K562 (cell line): ENCODE data around the gene CMAS. TPM values are rescaled to one million over a fixed set of nuclear protein-coding genes. Genes with fewer than 3 reads are reported as not detected.

Source experiments
- ATF7 ChIP-seq: fragments of 450-650 bp; IDR thresholded peaks from 2 replicates; pipeline ENCODE4 v1.7.1; 2014; ENCODE audit warnings: mild to moderate bottlenecking, moderate library complexity
- CBX5 ChIP-seq: IDR thresholded peaks from 2 replicates; pipeline ENCODE4 v1.6.1; 2014; ENCODE audit warnings: low read depth, borderline replicate concordance
- CREB3L1 ChIP-seq: fragments of 450-650 bp; IDR thresholded peaks from 2 replicates; pipeline ENCODE4 v1.6.1; 2014; ENCODE audit warnings: low read depth, mild to moderate bottlenecking, moderate library complexity, borderline replicate concordance
- E2F3 ChIP-seq: fragments of 250-450 bp; sonication (Bioruptor Pico); IDR thresholded peaks from 2 replicates; pipeline ENCODE4 v1.4.0; 2020; ENCODE audit warnings: mild to moderate bottlenecking
- NR2C1 ChIP-seq, 2 experiments: fragments of 450-650 bp; IDR thresholded peaks; 2 replicates each; pipeline ENCODE4 v1.6.1; 2017; ENCODE audit warnings: mild to moderate bottlenecking in 2 of 2, antibody characterized with exemption in 1 of 2, inconsistent platforms in 1 of 2, missing compliant biosample characterization in 1 of 2, missing genetic modification characterization in 1 of 2
- POLR3G ChIP-seq: IDR thresholded peaks from 2 replicates; pipeline ENCODE4 v1.6.1; 2011; ENCODE audit not compliant: insufficient read length, insufficient replicate concordance; ENCODE audit errors: extremely low read depth
- PRMT5 ChIP-seq: sonication (generic); formaldehyde crosslinking; IDR thresholded peaks from 2 replicates; pipeline ENCODE4 v1.5.0; 2020; ENCODE audit warnings: missing genetic modification reagents
- SMARCB1 ChIP-seq: IDR thresholded peaks from 2 replicates; pipeline ENCODE4 v1.6.1; 2011; ENCODE audit warnings: improper control_type of control experiment, low read depth; ENCODE audit not compliant: insufficient read length
- SP2 ChIP-seq: IDR thresholded peaks from 2 replicates; pipeline ENCODE4 v1.6.1; 2011; ENCODE audit warnings: mild to moderate bottlenecking, low read depth, low read length, moderate library complexity; ENCODE audit not compliant: poor library complexity, severe bottlenecking; ENCODE audit errors: extremely low read depth
- STAT5A ChIP-seq: IDR thresholded peaks from 2 replicates; pipeline ENCODE4 v1.6.1; 2012; ENCODE audit warnings: low read length, inconsistent platforms, borderline replicate concordance
- WHSC1 ChIP-seq: IDR thresholded peaks from one replicate; pipeline ENCODE4 v1.6.1; 2012; ENCODE audit warnings: low read length, control low read depth, inconsistent platforms
- YY1 ChIP-seq, 3 experiments: IDR thresholded peaks; 2 replicates each; pipeline ENCODE4 v1.6.1; 2011; ENCODE audit warnings: low read length in 2 of 3, mild to moderate bottlenecking in 2 of 3, moderate library complexity in 2 of 3, borderline replicate concordance in 1 of 3, control low read depth in 1 of 3, low read depth in 1 of 3; ENCODE audit not compliant: insufficient read depth in 3 of 3, insufficient replicate concordance in 2 of 3, control insufficient read depth in 1 of 3, insufficient read length in 1 of 3; ENCODE audit errors: extremely low read depth in 1 of 3
- ZBTB9 ChIP-seq: fragments of 450-650 bp; formaldehyde crosslinking; IDR thresholded peaks from 2 replicates; pipeline ENCODE4 v1.4.0; 2020; ENCODE audit warnings: mild to moderate bottlenecking, moderate library complexity
- ZNF324 ChIP-seq: fragments of 250-450 bp; sonication (Bioruptor Pico); IDR thresholded peaks from 2 replicates; pipeline ENCODE4 v1.4.0; 2020; ENCODE audit warnings: mild to moderate bottlenecking
- ZNF592 ChIP-seq: fragments of 450-650 bp; IDR thresholded peaks from 2 replicates; pipeline ENCODE4 v1.6.1; 2017; ENCODE audit warnings: antibody characterized with exemption, mild to moderate bottlenecking
- polyA plus RNA-seq, 8 experiments: library from polyadenylated mRNA; depleted of rRNA in 4 of 8; stranded (reverse) in 5 of 8; unstranded in 3 of 8; fragments of >200 nt; fragmentation: Nextera tagmentation in 2 of 8; fragmentation: Illumina TruSeq in 1 of 8; extraction: Ambion mirVana in 2 of 8; extraction: Trizol in 1 of 8; gene quantifications; 2 replicates each; pipeline versions ENCODE4 v1.2.1 to v1.2.3, GENCODE V29; 2011 to 2014; ENCODE audit warnings: inconsistent platforms in 1 of 8, missing spikeins in 1 of 8
- total RNA-seq, 7 experiments: library from RNA; depleted of rRNA in 6 of 7; stranded (reverse); fragments of >200 nt in 6 of 7; fragmentation: Illumina TruSeq in 2 of 7; extraction: Trizol in 2 of 7; gene quantifications; 2 replicates each; pipeline versions ENCODE4 v1.2.1 to v1.2.3, GENCODE V29; 2011 to 2021; ENCODE audit warnings: low replicate concordance in 1 of 7

CMAS gene
- total and polyA plus RNA-seq, 9 of the 15 experiments (the other 6 are each of a cell fraction or from before 2014, with no cell fraction given) = 29.7 to 108 (median 65.3) TPM

GRCh38 chr12:22048351-22049041 lies 2.5 kb downstream of the CMAS start (continued):
- no peak for TF ChIP-seq ZBTB9
- peak; percentile 89 for TF ChIP-seq ZNF592
- TF ChIP-seq WHSC1 = no peak
- no peak for TF ChIP-seq POLR3G
- no peak for TF ChIP-seq SMARCB1
- no peak for TF ChIP-seq PRMT5
- no peak for TF ChIP-seq ATF7
- peak; percentile 50; the same call in 1 of the 2 replicates for TF ChIP-seq STAT5A
- no peak for TF ChIP-seq E2F3 (CRISPR knock-in tag)
- peak in 1 of 3 experiments; percentile 57 for TF ChIP-seq YY1 (IDR thresholded peaks at IDR 0.05; ENCODE audit: borderline replicate concordance in 1 of 3, control insufficient read depth in 1 of 3, extremely low read depth in 1 of 3, insufficient read depth in 3 of 3, insufficient read length in 1 of 3, insufficient replicate concordance in 2 of 3, low read depth in 1 of 3, low read length in 2 of 3)
- TF ChIP-seq CBX5 = no peak
- no peak for TF ChIP-seq ZNF324 (CRISPR knock-in tag)
- TF ChIP-seq CREB3L1 = no peak
- TF ChIP-seq SP2 = no peak
- peak; percentile 74 for TF ChIP-seq NR2C1 (IDR thresholded peaks at IDR 0.05)
- TF ChIP-seq NR2C1 (tag; IDR thresholded peaks at IDR 0.05) = peak; percentile 83
